Measurements from ENCODE around the gene FAM83C.

FAM83C gene

GRCh38 chr20:35281506-35282101 lies 10.6 kb downstream of the FAM83C start:
- DNase-seq = no peak

- no peak for DNase-seq
Measured at GRCh38 chr20:35280523-35280922, 11.7 kb downstream of the FAM83C start.

- DNase-seq = no peak
Measured at GRCh38 chr20:35279533-35280174, 12.6 kb downstream of the FAM83C start.

- no peak for DNase-seq
Measured at GRCh38 chr20:35279040-35279439, 13.2 kb downstream of the FAM83C start.

GRCh38 chr20:35277531-35278395 lies 14.5 kb downstream of the FAM83C start, which contains the start of gene MMP24OS:
TSS of gene MMP24OS (minus strand) at chr20:35278122. CDS start at chr20:35277929, 193 bp downstream.
- DNase-seq = peak; percentile 81

GRCh38 chr20:35277127-35277526 lies 15.1 kb downstream of the FAM83C start:
- DNase-seq = no peak

- no peak for DNase-seq
Measured at GRCh38 chr20:35276408-35276807, 15.8 kb downstream of the FAM83C start.

- no peak for DNase-seq
Measured at GRCh38 chr20:35275741-35276251, 16.4 kb downstream of the FAM83C start.

- DNase-seq = no peak
Measured at GRCh38 chr20:35274172-35275092, 17.8 kb downstream of the FAM83C start.

GRCh38 chr20:35273449-35274171 lies 18.6 kb downstream of the FAM83C start:
- DNase-seq = no peak

GRCh38 chr20:35271904-35272303 lies 20.3 kb downstream of the FAM83C start:
- no peak for DNase-seq

- no peak for DNase-seq
Measured at GRCh38 chr20:35271073-35271882, 20.9 kb downstream of the FAM83C start.

GRCh38 chr20:35270021-35270902 lies 22.0 kb downstream of the FAM83C start:
- DNase-seq = no peak

- peak; percentile 39 for DNase-seq
Measured at GRCh38 chr20:35269055-35269781, 23.0 kb downstream of the FAM83C start.

GRCh38 chr20:35267092-35267491 lies 25.1 kb downstream of the FAM83C start:
- DNase-seq = no peak

- DNase-seq = peak; percentile 41
Measured at GRCh38 chr20:35264755-35265154, 27.5 kb downstream of the FAM83C start.

GRCh38 chr20:35263532-35264341 lies 28.5 kb downstream of the FAM83C start:
- DNase-seq = peak; percentile 82

Measured in NCI-H2171 treated with DMSO at 0.1 percent for 48 hours (cell line).